ENCODE measurements around the gene FAM110A.
"Not testable (repeated sequence)": the region's sequence is repeated elsewhere in the genome, so short reads cannot be mapped to it uniquely, and the experiment has no call there.

FAM110A gene

GRCh38 chr20:823574-823902, 10.0 kb upstream of the FAM110A start:
- no peak for DNase-seq (ENCODE audit: low read depth in 2 of 2)

GRCh38 chr20:824490-824889, 9.0 kb upstream of the FAM110A start:
- DNase-seq (ENCODE audit: low read depth in 2 of 2), result no peak

DNA sequence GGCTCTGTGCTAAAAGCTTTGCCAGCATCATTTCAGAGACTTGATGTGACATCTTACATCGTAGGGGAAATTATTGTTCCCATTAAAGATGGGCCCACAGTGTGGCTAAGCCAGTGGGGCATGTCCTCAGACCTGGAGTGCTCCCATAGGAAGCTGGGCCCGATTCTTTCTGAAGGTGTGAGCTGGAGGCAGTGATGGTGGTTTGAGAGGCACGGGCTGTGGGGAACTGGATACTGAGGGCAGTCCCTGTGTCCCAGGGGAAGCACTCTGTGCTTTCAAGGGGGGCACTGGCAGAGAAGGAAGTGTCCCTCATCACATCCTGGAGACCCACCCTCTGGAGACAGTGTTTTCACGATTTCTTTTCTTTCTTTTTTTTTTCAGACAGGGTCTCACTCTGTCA, 8.6 kb upstream of the FAM110A start:
- no peak for DNase-seq (ENCODE audit: low read depth in 2 of 2)

DNA sequence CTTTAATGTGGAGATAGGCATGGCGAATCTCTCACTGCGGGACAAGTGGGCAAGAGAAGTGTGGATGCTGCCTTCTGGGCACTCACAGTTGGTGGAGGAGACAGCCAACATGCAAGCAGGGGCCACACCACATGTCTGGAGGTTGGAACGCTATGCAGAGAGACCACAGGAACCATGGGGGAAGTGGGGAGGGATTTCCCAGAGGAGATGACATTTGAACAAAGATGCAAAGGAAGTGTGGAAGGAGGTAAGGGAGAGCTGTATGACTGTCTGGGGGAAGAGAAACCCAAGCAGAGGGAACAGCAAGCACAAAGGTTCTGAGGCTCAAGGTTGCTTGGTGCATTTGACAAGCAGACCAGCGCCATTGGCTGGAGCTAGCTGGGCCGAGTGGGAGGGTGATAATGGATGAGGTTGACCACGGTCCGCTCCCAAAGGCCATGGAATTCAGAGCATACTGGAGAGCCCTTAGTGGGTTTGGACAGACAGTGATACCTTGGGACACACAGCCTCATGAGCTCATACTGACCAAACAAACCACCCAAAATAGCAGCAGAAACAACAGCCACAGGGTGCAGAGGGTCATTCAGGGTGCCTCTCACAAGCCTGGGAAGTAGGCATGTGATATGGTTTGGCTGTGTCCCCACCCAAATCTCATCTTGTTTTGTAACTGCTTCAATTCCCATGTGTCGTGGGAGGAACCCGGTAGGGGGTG, 7.6 kb upstream of the FAM110A start:
- DNase-seq (ENCODE audit: low read depth in 2 of 2), result no peak

GRCh38 chr20:826695-827323, 6.7 kb upstream of the FAM110A start:
- no peak for DNase-seq (ENCODE audit: low read depth in 2 of 2)

GRCh38 chr20:827981-828380, 5.5 kb upstream of the FAM110A start:
- not testable (repeated sequence) for DNase-seq (ENCODE audit: low read depth in 2 of 2)

- DNase-seq (ENCODE audit: low read depth in 2 of 2), result no peak
These were observed 4.5 kb upstream of the FAM110A start for GRCh38 chr20:828987-829386.

DNA sequence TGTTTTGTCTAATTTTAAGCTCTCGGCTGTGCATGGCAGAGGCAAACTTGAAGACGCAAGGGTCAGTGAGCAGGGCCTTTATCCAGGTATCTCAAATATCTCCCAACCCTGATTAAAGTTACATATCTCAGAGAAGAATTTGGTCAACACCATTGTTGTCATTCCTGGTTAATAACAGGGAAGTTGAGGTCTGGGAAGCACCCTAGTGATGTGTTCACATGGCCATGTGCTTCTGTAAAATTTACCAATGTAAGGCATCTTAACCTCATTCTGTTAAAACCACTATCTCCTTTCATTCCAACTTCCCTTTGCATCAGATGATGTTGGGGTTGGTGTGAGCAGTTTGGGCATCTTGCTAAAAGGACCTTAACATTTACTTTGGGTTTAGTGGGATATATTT, 4.0 kb upstream of the FAM110A start:
- DNase-seq (ENCODE audit: low read depth in 2 of 2), result no peak

DNA sequence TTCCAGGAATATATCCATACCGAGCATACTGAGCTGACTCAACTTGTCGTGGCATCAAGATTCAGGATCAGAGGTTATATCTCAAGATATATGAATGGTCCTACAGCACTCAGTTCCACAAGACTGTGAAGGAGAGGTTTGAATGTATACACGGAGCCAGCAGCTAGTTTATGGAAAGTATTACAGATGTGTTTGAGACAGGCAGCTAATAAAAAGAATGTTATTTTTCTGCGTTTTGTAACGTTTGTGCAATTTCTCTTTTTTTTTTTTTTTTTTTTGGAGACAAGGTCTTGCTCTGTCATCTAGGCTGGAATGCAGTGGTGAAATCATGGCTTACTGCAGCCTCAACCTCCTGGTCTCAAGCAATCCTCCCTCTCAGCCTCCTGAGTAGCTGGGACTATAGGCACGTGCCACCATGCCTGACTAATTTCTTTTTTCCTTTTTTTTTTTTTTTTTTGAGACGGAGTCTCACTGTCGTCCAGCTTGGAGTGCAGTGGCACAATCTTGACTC, 3.4 kb upstream of the FAM110A start:
- no peak for DNase-seq (ENCODE audit: low read depth in 2 of 2)

GRCh38 chr20:831251-831650, 2.3 kb upstream of the FAM110A start:
- no peak for DNase-seq (ENCODE audit: low read depth in 2 of 2)

- no peak for DNase-seq (ENCODE audit: low read depth in 2 of 2)
These were observed 1.6 kb upstream of the FAM110A start for GRCh38 chr20:831956-832355.

DNA sequence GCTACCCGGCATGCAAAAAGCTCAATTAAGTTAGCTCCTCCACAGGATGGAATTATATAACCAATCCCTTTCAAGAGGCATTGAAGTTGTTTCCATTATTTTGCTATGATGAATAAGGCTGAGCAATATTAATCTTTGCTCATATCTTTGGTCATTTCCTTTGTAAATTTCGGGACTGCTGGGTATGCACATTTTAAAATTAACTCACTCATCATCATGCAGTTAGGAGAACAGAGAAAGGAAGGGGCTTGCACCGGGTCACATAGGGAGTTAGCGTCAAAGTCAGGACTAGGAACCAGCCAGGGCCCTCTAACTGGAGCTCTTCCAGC, 430 bp upstream of the FAM110A start:
- DNase-seq (ENCODE audit: low read depth in 2 of 2), result no peak

DNA sequence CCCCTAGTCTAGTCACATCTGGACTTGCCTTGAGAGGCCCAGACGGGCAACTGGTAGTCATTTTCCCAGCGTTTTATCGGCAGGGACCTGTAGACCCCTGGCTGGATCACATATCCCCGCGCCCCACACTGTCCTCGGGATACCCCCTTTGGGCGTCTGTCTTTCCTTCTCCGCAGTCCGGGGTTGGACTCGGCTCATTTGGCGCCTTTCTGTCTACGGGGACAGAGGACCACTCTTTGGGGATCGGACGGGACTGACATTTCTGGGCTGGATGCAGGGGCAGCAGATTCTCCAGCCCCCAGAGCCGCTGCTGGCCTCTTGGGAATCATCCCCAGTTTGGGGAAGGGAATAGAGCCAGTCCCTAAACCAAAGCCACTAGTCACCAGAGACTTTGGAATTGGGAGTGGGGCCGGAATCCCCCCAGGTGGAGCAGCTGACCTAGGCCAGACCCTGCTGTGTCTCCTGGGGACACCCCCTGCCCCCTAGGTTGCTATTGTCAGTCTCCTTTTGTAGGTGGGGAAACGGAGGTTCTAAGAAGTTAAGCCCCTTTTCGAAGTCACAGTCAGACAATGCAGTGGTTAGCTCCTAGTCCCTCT, 734 bp downstream of the FAM110A start:
- DNase-seq (ENCODE audit: low read depth in 2 of 2), result no peak

DNA sequence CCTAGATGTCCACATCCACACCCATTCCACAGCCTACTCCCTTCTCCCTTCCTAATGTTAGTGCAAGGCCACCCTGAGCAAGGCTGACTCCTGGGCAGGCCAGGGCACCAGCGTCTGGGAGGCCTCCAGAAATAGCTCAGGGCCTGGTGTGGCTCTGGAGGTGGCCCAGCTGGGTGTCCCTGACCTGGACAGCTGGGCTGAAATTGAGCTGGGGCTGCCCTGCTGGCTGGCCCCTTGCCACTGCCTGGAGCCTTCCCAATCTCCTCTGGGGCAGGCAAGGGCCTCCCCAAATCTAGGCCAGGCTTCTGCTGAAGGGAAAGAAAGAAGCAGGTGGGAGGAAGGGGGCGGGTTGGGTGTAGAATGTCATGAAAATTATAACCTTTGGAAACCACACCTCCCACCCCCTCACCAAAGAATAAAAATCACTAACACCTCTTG, 2.1 kb downstream of the FAM110A start:
- DNase-seq (ENCODE audit: low read depth in 2 of 2), result no peak

- no peak for DNase-seq (ENCODE audit: low read depth in 2 of 2)
These were observed 2.7 kb downstream of the FAM110A start for GRCh38 chr20:836190-836589.

DNA sequence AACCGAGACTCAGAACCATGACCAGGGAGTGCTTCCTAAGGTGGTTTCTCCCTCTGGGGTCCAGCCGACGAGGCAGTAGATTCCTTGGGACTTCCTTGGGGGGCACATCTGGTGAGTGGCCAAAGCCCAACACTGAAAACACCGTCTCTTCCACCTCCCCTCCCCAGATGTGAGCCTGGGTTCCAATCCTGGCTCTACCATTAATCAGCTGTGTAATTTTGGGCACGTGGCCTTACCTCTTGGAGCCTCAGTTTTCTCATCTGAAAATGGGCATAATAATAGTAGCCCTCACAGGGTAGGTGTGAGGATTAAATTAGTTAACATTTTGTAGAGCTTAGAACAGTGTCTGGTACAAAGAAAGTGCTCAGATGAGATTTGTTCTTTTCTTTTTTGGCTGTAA, 5.5 kb downstream of the FAM110A start:
- DNase-seq (ENCODE audit: low read depth in 2 of 2), result no peak

DNA sequence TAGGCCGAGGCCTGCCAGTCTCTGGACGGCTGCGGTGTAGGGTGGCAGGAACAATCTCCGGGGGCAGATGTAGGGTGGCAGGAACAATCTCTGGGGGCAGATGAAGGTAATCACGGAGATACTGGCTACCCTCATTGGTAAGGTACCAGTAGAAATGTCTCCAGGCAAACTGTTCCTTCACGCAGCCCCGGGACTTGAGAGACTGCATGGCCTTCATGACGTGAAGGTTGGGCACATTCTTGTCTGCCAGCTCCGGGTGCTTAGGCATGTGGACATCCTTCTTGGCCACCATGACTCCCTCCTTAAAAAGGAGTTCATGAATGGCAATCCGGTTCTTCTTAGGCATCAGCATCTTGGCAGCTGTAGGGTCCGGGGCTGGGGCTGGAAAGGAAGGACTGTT, 6.1 kb downstream of the FAM110A start:
- DNase-seq (ENCODE audit: low read depth in 2 of 2), result no peak

DNA sequence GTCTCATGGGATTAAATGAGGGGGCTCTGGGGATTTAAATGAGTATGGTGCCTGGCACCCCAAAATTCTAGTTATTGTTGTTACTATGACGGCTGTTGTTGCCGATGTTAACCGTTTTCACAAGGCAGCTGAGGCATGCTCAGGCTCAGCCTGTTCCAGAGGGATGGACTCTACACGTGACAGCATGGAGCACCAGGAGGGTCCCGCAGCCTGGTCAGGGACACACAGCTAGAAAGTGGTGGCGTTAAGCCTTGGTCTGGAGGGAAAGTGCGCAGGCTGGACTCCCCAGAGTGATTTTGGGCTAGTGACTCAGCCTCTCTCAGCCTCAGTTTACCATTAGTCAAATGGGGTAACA, 7.0 kb downstream of the FAM110A start:
- no peak for DNase-seq (ENCODE audit: low read depth in 2 of 2)

GRCh38 chr20:840858-841567, 7.5 kb downstream of the FAM110A start:
- no peak for DNase-seq (ENCODE audit: low read depth in 2 of 2)

GRCh38 chr20:841568-842546, 8.3 kb downstream of the FAM110A start:
- DNase-seq (ENCODE audit: low read depth in 2 of 2), result no peak

DNA sequence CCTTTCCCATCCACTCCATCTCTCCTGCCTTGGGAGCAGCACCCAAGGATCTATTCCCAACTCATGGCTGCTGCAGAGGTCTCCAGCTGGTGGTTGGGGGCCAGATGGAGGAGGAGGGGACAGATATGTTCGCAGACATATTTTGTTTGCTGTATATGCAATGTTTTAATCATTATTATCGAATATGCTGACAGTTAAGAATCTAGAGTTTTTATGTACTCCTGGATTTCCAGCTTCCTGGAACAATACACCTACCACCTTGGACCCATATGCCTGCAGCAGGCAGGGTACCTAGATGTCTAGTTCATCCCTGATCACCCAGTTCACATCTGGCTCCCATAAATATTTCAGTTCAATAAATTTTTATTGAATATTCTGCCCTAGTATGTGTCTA, 9.0 kb downstream of the FAM110A start:
- no peak for DNase-seq (ENCODE audit: low read depth in 2 of 2)

- DNase-seq (ENCODE audit: low read depth in 2 of 2), result no peak
These were observed 10.4 kb downstream of the FAM110A start for GRCh38 chr20:843912-844311.
